Lung (tissue), 12 donors: ENCODE data around the gene CD34. TPM values are rescaled to one million over a fixed set of nuclear protein-coding genes. Genes with fewer than 3 reads are reported as not detected.

Source experiments
- ATAC-seq: fragments of 200-7000 bp; cut with Tn5 transposase; one replicate; pipeline ENCODE4 v1.9.1; 2020; ENCODE audit warnings: moderate number of reproducible peaks; ENCODE audit not compliant: insufficient read depth, low FRiP score
- DNase-seq, 3 donors: peaks; one replicate each; pipeline ENCODE4 v3.0.0-alpha.2; 2013 to 2017
- H3K27ac ChIP-seq, 2 donors: one replicate each; pipeline ENCODE4 v1.5.1; 2013; ENCODE audit warnings: mild to moderate bottlenecking in 2 of 2, moderate library complexity in 2 of 2, control low read depth in 1 of 2, inconsistent platforms in 1 of 2, low read depth in 1 of 2, low read length in 1 of 2
- H3K27me3 ChIP-seq, 3 donors: one replicate each; pipeline ENCODE4 v1.5.1; 2013; ENCODE audit warnings: low read length in 2 of 3; ENCODE audit not compliant: control insufficient read depth in 3 of 3, insufficient read depth in 3 of 3
- H3K36me3 ChIP-seq, 4 donors: one replicate each; pipeline ENCODE4 v1.5.1; 2013; ENCODE audit warnings: low read length in 4 of 4, mild to moderate bottlenecking in 1 of 4, moderate library complexity in 1 of 4; ENCODE audit not compliant: control insufficient read depth in 4 of 4, insufficient read depth in 4 of 4
- H3K4me1 ChIP-seq, 5 donors: one replicate each; pipeline ENCODE4 v1.5.1; 2013; ENCODE audit warnings: low read length in 5 of 5, mild to moderate bottlenecking in 2 of 5, moderate library complexity in 1 of 5; ENCODE audit not compliant: control insufficient read depth in 5 of 5, insufficient read depth in 5 of 5
- H3K4me3 ChIP-seq: one replicate; pipeline ENCODE4 v1.5.1; 2013; ENCODE audit warnings: mild to moderate bottlenecking, control low read depth, moderate library complexity
- H3K9ac ChIP-seq, 2 donors: one replicate each; pipeline ENCODE4 v1.5.1; 2013; ENCODE audit warnings: low read length in 2 of 2, control low read depth in 1 of 2; ENCODE audit not compliant: insufficient read depth in 1 of 2
- H3K9me3 ChIP-seq, 4 donors: one replicate each; pipeline ENCODE4 v1.5.1; 2013; ENCODE audit warnings: low read length in 3 of 4, mild to moderate bottlenecking in 1 of 4, moderate library complexity in 1 of 4; ENCODE audit not compliant: control insufficient read depth in 4 of 4, insufficient read depth in 3 of 4
- WGBS, 2 donors: extraction: QIAGEN DNeasy Blood & Tissue Kit; methylation state at CpG; one replicate each; pipeline ENCODE4 v1.1.7; 2013; 5-methylcytosine and 5-hydroxymethylcytosine counted together
- polyA plus RNA-seq, 2 donors: library from polyadenylated mRNA; stranded (reverse); fragments of 200-250 nt; gene quantifications; one replicate each; pipeline ENCODE4 v1.2.1, GENCODE V29; 2013
- total RNA-seq, 2 donors: library from RNA; depleted of rRNA in 1 of 2; stranded (reverse); fragments of >200 nt in 1 of 2; gene quantifications; one replicate each; pipeline ENCODE4 v1.2.1, GENCODE V29; 2014 to 2021
- TF ChIP-seq, protein P1 (sequence below): IDR thresholded peaks from 2 replicates; pipeline ENCODE4 v1.5.1; 2012; ENCODE audit warnings: mild to moderate bottlenecking; ENCODE audit errors: control extremely low read depth, extremely low read depth
- donor health status: control.
- donor health status: control.
- donor health status: Bipolar disorder and iron deficiency.
- donor health status: healthy.
- donor health status: DM: yes; HTN: yes; CAD: no.

The CD34 gene
- total and polyA plus RNA-seq, 4 donors = 23.6 to 81.9 (median 37.1) TPM

- TF ChIP-seq, protein P1, sequence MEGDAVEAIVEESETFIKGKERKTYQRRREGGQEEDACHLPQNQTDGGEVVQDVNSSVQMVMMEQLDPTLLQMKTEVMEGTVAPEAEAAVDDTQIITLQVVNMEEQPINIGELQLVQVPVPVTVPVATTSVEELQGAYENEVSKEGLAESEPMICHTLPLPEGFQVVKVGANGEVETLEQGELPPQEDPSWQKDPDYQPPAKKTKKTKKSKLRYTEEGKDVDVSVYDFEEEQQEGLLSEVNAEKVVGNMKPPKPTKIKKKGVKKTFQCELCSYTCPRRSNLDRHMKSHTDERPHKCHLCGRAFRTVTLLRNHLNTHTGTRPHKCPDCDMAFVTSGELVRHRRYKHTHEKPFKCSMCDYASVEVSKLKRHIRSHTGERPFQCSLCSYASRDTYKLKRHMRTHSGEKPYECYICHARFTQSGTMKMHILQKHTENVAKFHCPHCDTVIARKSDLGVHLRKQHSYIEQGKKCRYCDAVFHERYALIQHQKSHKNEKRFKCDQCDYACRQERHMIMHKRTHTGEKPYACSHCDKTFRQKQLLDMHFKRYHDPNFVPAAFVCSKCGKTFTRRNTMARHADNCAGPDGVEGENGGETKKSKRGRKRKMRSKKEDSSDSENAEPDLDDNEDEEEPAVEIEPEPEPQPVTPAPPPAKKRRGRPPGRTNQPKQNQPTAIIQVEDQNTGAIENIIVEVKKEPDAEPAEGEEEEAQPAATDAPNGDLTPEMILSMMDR = no peak
- 42 to 44% methylated on average over 9 of the region's 9 CpGs for WGBS, 2 donors
- H3K4me1 ChIP-seq = peaks cover 0 to 37% (median 12%) of the 10 kb centered on the region in 5 donors
- no peak overlapping the region for H3K4me3 ChIP-seq
- H3K9ac ChIP-seq = no peak overlapping the region
- DNase-seq = no peak
- no peaks in the 10 kb centered on the region for H3K27me3 ChIP-seq
- peaks cover 0 to 11% (median 0%) of the 10 kb centered on the region in 4 donors for H3K36me3 ChIP-seq
- H3K27ac ChIP-seq = peak overlapping the region in 1 of 2 donors; percentile 59
- ATAC-seq = no peak
- no peaks in the 10 kb centered on the region for H3K9me3 ChIP-seq
These were observed 58.2 kb downstream of the CD34 start for GRCh38 chr1:207852576-207853371.

GRCh38 chr1:207851696-207852095 lies 59.2 kb downstream of the CD34 start:
- Histone ChIP-seq H3K36me3 (peaks cover 0 to 11% (median 0%) of the 10 kb centered on the region in 4 donors), H3K27ac (peak overlapping the region in 1 of 2 donors; percentile 54), H3K4me3 (no peak overlapping the region), H3K9me3 (no peaks in the 10 kb centered on the region), H3K9ac (no peak overlapping the region), H3K4me1 (peaks cover 0 to 44% (median 12%) of the 10 kb centered on the region in 5 donors), H3K27me3 (no peaks in the 10 kb centered on the region)
- no peak for DNase-seq
- TF ChIP-seq, protein P1 = no peak
- no peak for ATAC-seq
- 68 to 82% methylated on average over 4 of the region's 4 CpGs for WGBS, 2 donors

GRCh38 chr1:207850621-207851407 lies 60.1 kb downstream of the CD34 start:
- Histone ChIP-seq H3K27ac (peak overlapping the region; percentile 54 to 82), H3K4me3 (no peak overlapping the region), H3K9me3 (no peaks in the 10 kb centered on the region), H3K27me3 (no peaks in the 10 kb centered on the region), H3K4me1 (peaks cover 0 to 47% (median 12%) of the 10 kb centered on the region in 5 donors), H3K36me3 (peaks cover 0 to 6% (median 0%) of the 10 kb centered on the region in 4 donors), H3K9ac (no peak overlapping the region)
- DNase-seq (no peak), ATAC-seq (peak; percentile 12)
- WGBS, 2 donors = 62 to 79% methylated on average over 7 of the region's 7 CpGs
- TF ChIP-seq, protein P1 = no peak
